Measurements from ENCODE around the gene FARP2. TPM values are rescaled to one million over a fixed set of nuclear protein-coding genes. Genes with fewer than 3 reads are reported as not detected.
A peak's percentile ranks its signal among the peaks of the same experiment; 100 is the strongest.

FARP2 gene
- total and polyA plus RNA-seq, 2 of the 13 experiments (the other 11 are each of a cell fraction or from before 2014, with no cell fraction given) = 28.0 to 45.4 TPM

DNA sequence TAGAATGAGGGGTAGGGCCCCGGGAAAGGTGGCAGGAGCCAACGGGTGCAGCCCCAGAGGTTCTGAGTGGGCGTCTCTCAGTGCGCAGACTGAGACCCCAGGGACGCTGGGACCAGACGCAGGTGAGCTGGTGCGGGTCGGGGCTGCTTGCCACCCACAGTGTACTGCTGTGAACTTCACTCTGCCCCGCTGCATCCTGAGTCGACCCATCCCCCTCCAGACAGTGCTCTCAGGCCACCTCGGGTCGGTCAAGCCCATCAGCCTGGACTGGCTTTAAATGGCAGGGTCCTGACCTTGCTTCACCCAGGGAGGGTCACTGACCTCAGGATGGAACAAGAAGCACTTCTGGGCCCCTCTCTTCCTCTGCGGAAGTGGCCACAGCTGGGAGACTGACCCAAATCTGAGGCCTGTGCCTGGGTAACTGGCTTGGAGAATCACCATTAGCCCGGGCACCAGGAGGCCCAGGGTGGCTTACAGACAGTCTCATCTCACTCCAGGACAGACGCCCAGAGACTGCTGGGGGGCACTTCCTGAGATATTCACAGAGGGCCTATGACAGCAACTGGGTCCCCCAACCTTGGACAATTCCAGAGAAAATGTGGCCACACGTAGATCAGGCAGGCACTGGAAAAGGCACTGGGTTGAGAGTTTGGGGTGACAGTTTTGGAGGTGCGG is 178.8 kb downstream of the FARP2 start (continued):
- TF ChIP-seq, protein P1, sequence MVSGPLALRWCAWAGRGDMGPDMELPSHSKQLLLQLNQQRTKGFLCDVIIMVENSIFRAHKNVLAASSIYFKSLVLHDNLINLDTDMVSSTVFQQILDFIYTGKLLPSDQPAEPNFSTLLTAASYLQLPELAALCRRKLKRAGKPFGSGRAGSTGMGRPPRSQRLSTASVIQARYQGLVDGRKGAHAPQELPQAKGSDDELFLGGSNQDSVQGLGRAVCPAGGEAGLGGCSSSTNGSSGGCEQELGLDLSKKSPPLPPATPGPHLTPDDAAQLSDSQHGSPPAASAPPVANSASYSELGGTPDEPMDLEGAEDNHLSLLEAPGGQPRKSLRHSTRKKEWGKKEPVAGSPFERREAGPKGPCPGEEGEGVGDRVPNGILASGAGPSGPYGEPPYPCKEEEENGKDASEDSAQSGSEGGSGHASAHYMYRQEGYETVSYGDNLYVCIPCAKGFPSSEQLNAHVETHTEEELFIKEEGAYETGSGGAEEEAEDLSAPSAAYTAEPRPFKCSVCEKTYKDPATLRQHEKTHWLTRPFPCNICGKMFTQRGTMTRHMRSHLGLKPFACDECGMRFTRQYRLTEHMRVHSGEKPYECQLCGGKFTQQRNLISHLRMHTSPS (CRISPR knock-in tag; IDR thresholded peaks at IDR 0.05; ENCODE audit: low read depth) = peak; percentile 62
- no peak for TF ChIP-seq ZFAT (CRISPR knock-in tag; conservative IDR thresholded peaks at IDR 0.05)
- no peak for TF ChIP-seq ZNF644 (CRISPR knock-in tag; IDR thresholded peaks at IDR 0.05; ENCODE audit: low read depth)
- no peak for TF ChIP-seq ZNF879 (CRISPR knock-in tag; IDR thresholded peaks at IDR 0.05)
- TF ChIP-seq, protein P2, sequence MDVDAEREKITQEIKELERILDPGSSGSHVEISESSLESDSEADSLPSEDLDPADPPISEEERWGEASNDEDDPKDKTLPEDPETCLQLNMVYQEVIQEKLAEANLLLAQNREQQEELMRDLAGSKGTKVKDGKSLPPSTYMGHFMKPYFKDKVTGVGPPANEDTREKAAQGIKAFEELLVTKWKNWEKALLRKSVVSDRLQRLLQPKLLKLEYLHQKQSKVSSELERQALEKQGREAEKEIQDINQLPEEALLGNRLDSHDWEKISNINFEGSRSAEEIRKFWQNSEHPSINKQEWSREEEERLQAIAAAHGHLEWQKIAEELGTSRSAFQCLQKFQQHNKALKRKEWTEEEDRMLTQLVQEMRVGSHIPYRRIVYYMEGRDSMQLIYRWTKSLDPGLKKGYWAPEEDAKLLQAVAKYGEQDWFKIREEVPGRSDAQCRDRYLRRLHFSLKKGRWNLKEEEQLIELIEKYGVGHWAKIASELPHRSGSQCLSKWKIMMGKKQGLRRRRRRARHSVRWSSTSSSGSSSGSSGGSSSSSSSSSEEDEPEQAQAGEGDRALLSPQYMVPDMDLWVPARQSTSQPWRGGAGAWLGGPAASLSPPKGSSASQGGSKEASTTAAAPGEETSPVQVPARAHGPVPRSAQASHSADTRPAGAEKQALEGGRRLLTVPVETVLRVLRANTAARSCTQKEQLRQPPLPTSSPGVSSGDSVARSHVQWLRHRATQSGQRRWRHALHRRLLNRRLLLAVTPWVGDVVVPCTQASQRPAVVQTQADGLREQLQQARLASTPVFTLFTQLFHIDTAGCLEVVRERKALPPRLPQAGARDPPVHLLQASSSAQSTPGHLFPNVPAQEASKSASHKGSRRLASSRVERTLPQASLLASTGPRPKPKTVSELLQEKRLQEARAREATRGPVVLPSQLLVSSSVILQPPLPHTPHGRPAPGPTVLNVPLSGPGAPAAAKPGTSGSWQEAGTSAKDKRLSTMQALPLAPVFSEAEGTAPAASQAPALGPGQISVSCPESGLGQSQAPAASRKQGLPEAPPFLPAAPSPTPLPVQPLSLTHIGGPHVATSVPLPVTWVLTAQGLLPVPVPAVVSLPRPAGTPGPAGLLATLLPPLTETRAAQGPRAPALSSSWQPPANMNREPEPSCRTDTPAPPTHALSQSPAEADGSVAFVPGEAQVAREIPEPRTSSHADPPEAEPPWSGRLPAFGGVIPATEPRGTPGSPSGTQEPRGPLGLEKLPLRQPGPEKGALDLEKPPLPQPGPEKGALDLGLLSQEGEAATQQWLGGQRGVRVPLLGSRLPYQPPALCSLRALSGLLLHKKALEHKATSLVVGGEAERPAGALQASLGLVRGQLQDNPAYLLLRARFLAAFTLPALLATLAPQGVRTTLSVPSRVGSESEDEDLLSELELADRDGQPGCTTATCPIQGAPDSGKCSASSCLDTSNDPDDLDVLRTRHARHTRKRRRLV (CRISPR knock-in tag; IDR thresholded peaks at IDR 0.05) = no peak
- no peak for TF ChIP-seq MTF1 (CRISPR knock-in tag; IDR thresholded peaks at IDR 0.05)
- no peak for TF ChIP-seq ZNF619 (CRISPR knock-in tag; IDR thresholded peaks at IDR 0.05)
- no peak for TF ChIP-seq NFKBIZ (CRISPR knock-in tag; IDR thresholded peaks at IDR 0.05)
- TF ChIP-seq FOXC1 (CRISPR knock-in tag; IDR thresholded peaks at IDR 0.05; ENCODE audit: borderline replicate concordance) = 0 out of 2 replicates have a peak, but pooled peaks have one; percentile 43
- 0 out of 2 replicates have a peak, but pooled peaks have one; percentile 20 for TF ChIP-seq NCOA2 (CRISPR knock-in tag; IDR thresholded peaks at IDR 0.05)
- TF ChIP-seq, protein P3, sequence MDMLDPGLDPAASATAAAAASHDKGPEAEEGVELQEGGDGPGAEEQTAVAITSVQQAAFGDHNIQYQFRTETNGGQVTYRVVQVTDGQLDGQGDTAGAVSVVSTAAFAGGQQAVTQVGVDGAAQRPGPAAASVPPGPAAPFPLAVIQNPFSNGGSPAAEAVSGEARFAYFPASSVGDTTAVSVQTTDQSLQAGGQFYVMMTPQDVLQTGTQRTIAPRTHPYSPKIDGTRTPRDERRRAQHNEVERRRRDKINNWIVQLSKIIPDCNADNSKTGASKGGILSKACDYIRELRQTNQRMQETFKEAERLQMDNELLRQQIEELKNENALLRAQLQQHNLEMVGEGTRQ (IDR thresholded peaks at IDR 0.05; ENCODE audit: low read depth, low read length) = no peak
- TF ChIP-seq, protein P3 (CRISPR knock-in tag; IDR thresholded peaks at IDR 0.05; ENCODE audit: borderline replicate concordance) = no peak
- TF ChIP-seq ZNF567 (CRISPR knock-in tag; IDR thresholded peaks at IDR 0.05; ENCODE audit: borderline replicate concordance) = no peak
- TF ChIP-seq ZBTB42 (CRISPR knock-in tag; IDR thresholded peaks at IDR 0.05) = 0 out of 2 replicates have a peak, but pooled peaks have one; percentile 82
- no peak for TF ChIP-seq NFIC (IDR thresholded peaks at IDR 0.05; ENCODE audit: low read length)
- no peak for TF ChIP-seq ZMYM2 (CRISPR knock-in tag; IDR thresholded peaks at IDR 0.05)
- TF ChIP-seq, protein P4, sequence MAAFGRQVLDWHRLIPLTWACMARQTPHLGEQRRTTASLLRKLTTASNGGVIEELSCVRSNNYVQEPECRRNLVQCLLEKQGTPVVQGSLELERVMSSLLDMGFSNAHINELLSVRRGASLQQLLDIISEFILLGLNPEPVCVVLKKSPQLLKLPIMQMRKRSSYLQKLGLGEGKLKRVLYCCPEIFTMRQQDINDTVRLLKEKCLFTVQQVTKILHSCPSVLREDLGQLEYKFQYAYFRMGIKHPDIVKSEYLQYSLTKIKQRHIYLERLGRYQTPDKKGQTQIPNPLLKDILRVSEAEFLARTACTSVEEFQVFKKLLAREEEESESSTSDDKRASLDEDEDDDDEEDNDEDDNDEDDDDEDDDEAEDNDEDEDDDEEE (CRISPR knock-in tag; IDR thresholded peaks at IDR 0.05) = 0 out of 2 replicates have a peak, but pooled peaks have one; percentile 48
- TF ChIP-seq, protein P5, sequence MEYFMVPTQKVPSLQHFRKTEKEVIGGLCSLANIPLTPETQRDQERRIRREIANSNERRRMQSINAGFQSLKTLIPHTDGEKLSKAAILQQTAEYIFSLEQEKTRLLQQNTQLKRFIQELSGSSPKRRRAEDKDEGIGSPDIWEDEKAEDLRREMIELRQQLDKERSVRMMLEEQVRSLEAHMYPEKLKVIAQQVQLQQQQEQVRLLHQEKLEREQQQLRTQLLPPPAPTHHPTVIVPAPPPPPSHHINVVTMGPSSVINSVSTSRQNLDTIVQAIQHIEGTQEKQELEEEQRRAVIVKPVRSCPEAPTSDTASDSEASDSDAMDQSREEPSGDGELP (IDR thresholded peaks at IDR 0.05; ENCODE audit: borderline replicate concordance, low read depth) = peak; percentile 13; the same call in 1 of the 2 replicates
- TF ChIP-seq, protein P6, sequence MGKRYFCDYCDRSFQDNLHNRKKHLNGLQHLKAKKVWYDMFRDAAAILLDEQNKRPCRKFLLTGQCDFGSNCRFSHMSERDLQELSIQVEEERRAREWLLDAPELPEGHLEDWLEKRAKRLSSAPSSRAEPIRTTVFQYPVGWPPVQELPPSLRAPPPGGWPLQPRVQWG (CRISPR knock-in tag; IDR thresholded peaks at IDR 0.05; ENCODE audit: borderline replicate concordance, low read depth) = no peak

Data from HepG2 (cell line).